Measurements from ENCODE around the gene POC1A.

POC1A gene

GRCh38 chr3:52095990-52096775 is 58.0 kb downstream of the POC1A start:
- DNase-seq: no peak

- no peak for DNase-seq
Measured at GRCh38 chr3:52094571-52095485, 59.4 kb downstream of the POC1A start.

DNA sequence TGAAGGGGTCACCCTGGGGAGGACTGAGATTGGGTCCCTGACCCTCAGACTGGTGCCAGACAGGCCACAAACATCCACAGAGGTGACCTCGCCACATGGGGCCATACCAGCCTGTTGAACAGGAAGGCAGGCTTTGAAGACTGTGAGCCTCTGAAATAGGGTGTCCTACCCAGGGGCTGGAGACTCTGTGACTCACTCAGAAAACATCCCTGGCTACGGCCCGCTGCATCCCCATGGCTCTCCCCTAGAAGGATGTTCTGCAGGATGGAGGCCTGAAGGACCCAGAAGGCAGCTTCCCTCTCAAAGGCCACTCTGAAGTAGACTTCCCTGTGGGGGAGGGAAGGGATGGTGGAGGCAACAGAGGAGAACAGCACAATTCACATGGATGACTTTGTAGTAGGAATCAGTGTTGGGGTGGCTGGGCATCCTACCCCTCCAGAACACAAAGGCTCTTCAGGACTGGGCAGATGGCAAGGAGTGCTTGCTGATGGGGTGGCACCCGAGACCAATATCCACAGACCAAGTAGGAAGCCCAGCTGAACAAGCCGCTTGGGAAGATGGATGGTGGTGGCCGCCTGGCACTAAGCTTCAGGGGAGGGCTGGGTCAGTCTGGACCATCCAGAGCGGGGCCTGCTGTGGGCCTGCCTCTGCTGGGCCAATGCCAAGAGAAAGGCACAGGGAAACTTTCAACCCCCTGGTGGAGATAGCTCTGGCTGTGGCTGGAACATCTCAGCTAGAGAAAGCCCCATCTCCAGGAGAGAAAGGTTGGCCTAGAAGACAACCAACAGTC is 60.3 kb downstream of the POC1A start:
- DNase-seq: no peak

- DNase-seq: no peak
Measured at GRCh38 chr3:52092891-52093290, 61.3 kb downstream of the POC1A start.

- no peak for DNase-seq
Measured at GRCh38 chr3:52092271-52092660, 62.0 kb downstream of the POC1A start.

DNA sequence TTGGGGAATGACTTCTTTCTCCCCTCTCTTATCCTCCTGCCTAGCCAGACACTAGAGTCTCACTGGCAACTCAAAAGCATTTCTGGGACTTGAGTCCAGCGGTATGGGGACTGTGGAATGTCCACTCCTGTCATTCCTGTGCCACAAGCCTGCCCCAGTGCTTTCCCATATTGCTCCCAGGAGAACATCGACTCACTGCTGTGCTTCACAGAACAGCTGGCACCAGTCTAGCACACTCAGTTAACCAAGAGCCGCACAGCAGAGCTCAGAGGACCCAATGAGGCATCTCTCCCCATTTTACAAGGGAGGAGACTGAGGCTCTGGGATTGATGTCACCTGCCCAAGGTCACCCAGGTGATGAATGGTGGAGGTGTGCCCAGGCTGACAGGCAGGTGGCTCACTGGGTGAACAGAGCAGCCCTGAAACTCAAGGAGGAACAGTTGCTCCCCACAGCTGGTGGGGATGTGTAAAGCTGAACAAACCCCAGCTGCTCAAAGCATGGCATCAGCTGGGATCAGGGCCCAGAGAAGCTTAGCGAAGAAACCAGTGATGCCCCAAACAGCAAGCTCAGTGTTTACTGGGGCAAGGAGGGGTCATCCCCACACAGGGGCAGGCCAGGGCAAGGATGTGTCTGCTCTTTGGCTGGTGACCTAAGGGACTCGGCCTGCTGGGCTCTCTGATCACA is 62.5 kb downstream of the POC1A start:
- no peak for DNase-seq

DNA sequence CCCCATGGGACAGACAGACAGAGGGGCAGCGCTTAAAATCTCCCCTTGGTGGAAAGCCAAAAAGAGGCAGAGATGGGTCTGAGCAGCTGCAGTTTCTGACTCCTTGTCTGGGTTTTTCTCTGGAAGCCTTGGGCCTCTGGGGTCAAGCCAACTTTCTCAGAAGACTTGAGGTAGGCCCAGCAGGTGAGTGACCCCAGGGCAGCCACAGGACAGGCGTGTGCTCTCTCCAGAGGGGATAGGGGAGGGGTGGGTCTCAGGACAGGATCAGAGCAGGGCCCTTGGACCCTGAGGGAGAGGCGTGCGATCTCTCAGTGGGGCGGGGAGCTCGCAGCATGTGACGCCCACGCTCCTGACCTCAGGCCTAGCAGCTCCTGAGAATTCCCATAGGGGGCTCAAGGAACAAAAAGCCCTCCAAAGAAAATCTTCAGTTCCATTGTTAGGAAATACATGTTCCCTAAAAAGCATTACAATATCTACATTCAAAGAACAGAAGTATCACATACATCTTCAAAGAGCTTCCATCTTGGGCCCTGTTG is 63.2 kb downstream of the POC1A start:
- no peak for DNase-seq

- no peak for DNase-seq
Measured at GRCh38 chr3:52090131-52090932, 63.9 kb downstream of the POC1A start.

DNA sequence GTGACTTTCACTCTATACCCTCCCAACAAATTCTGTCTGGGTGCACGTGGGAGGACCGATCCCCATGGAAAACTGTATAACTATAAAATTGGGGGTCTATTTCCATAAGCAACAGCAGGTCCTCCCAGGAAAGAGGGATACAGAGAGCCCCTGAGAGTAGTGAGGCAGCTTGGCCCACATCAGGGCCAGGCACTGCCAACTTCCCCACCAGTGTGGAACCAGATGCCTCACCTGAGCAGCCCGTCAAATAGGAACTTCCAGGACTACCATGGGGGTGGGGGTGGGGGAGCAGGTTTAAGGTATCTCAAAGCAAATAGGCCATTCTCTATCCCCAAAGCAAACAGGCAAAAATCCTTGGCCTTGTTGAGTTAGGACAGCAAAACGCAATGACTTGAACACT is 64.5 kb downstream of the POC1A start:
- no peak for DNase-seq

- no peak for DNase-seq
Measured at GRCh38 chr3:52088445-52089367, 65.5 kb downstream of the POC1A start.

GRCh38 chr3:52087731-52088130 is 66.5 kb downstream of the POC1A start:
- DNase-seq: no peak

GRCh38 chr3:52086976-52087663 is 67.1 kb downstream of the POC1A start:
- DNase-seq: no peak

GRCh38 chr3:52086461-52086860 is 67.8 kb downstream of the POC1A start:
- no peak for DNase-seq

- no peak for DNase-seq
Measured at GRCh38 chr3:52085681-52086282, 68.4 kb downstream of the POC1A start.

DNA sequence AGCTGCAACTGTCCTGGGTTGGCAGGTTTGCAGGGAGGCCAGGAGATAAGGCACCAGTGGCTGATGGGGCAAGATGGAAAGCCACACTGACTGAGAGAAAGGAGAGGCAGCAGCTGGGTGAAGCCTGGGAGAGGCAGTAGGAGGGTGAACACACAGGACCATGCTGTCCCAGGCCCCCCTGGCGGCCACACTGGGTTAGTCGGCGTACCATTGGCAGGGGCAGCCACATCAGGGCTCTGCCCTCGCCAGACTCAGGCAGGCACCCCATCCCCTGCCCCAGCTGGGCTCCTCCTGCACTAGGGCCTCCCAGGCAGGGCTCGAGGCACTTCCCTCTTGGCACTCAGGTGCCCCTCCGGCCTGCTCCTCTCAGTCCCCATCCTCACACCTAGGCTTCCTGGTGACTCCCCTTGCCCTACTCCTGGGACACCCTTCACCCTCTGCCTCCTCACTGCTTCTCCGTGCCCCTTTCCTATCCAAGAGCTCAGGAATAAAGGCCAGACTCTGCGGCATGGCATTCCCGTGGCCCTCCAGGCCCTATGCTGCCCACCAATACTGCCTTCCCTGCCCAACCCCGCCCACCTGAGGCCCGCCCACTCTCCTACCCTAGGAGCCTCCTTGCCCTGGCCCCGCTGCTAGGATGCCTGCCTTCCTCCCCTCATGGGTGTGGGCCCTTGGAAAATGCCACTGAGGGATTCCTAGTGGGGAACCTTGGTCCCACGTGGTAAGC is 69.1 kb downstream of the POC1A start:
- no peak for DNase-seq

DNA sequence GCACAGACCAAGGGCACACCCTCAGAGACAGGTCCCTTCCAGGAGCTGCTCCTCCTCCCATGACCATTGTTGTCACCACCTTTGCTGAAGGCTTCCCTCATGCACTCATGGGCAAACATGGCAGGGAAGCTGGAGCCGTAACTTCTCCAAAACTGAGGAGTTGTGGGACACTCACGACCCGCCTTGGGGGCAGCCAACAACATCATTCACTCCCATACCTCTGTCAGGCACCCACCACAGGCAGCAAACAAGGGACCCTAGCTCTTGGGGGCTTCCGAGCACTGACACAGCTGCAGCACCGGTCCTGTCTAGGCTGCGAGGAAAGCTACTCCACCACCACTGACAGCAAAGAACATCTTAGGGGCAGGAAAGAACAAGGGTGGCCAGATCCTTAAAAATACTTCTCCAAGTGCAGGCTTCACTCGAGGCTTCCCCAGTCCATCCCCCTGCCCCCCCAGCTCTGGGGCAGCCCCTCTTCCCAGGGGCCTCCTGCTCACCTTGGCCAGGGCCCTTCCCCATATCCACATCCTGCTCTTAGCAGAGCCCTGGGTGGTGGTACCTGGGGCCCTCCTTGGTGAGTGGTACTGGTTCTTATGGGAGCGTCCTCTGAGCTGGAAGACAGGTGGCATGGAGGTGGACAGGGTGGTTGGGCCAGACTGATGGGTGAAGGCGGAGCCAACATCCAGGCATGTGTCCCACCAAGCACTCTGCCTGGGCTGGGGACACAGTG is 69.8 kb downstream of the POC1A start:
- DNase-seq: no peak

DNA sequence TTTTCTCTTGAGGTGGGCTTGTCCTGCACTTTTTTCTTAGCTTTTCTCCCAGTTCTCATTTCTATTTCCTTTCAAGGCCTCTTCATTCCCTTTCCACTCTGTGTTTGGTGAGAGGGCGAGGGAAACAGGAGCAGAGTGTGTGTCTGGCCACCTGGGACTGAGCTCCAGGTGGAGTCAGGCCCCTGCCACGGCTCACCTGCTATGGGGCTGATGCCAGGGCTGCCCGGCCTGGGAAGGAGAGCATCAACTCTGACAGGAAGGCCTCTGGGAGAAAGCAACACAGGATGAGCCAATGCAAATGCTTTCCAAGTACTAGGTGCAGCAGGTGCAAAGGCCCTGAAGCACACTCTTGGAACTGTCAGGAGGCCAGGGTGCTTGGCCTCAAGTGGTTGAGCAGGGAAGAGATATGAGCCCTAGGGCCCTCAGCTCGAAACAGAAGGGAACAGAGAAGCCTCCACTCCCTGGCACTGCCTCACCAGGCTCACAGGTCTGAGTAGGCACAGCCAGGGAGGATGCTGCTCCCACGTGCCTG is 70.6 kb downstream of the POC1A start:
- DNase-seq: no peak

DNA sequence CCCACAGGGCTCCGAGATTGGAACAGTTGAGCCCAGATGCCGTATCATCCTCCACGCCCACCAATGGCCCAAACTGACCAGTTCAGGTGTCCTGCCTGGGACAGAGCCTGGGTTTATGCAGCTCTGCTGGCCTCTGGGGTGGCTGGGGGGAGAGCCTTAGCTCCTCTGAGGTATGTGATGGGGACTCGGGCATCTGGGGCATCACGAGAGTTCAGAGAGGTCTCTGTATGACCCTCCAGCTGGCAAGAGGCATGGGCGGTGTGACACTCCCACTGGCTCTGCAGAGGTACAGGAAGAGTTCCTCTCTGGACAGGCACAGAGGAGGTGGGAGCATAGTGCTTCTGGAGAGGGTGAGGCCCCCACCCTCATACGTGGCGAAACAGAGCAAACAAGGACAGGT is 71.3 kb downstream of the POC1A start:
- no peak for DNase-seq
